ENCODE measurements around the gene EXOSC5.
A peak's percentile ranks its signal among the peaks of the same experiment; 100 is the strongest.
"Not testable (repeated sequence)": the region's sequence is repeated elsewhere in the genome, so short reads cannot be mapped to it uniquely, and the experiment has no call there.

EXOSC5 gene

GRCh38 chr19:41364524-41365391 lies 32.4 kb downstream of the EXOSC5 start:
- DNase-seq: peak; percentile 24

- peak; percentile 99 for DNase-seq
These were observed 33.2 kb downstream of the EXOSC5 start, which contains the start of gene B9D2 for GRCh38 chr19:41363753-41364523. B9D2 (minus strand) TSS chr19:41364149; CDS start chr19:41363519, 630 bp downstream.

GRCh38 chr19:41363371-41363752 lies 33.8 kb downstream of the EXOSC5 start:
- no peak for DNase-seq

GRCh38 chr19:41362143-41362847 lies 34.9 kb downstream of the EXOSC5 start:
- no peak for DNase-seq

- no peak for DNase-seq
These were observed 37.4 kb downstream of the EXOSC5 start for GRCh38 chr19:41359741-41360140.

GRCh38 chr19:41357746-41358145 lies 39.4 kb downstream of the EXOSC5 start:
- no peak for DNase-seq

GRCh38 chr19:41356984-41357739 lies 40.0 kb downstream of the EXOSC5 start:
- peak; percentile 42 for DNase-seq

GRCh38 chr19:41355802-41356201 lies 41.4 kb downstream of the EXOSC5 start:
- no peak for DNase-seq

GRCh38 chr19:41355035-41355434 lies 42.1 kb downstream of the EXOSC5 start:
- DNase-seq: no peak

- no peak for DNase-seq
These were observed 42.7 kb downstream of the EXOSC5 start for GRCh38 chr19:41354343-41354953.

- peak; percentile 96 for DNase-seq
These were observed 43.5 kb downstream of the EXOSC5 start, which contains the start of gene TGFB1 for GRCh38 chr19:41353466-41354342. TGFB1 (minus strand) TSS chr19:41353922; CDS start chr19:41353044, 878 bp downstream.

- peak; percentile 82 for DNase-seq
These were observed 44.3 kb downstream of the EXOSC5 start for GRCh38 chr19:41352609-41353465.

GRCh38 chr19:41352279-41352608 lies 44.9 kb downstream of the EXOSC5 start:
- DNase-seq: no peak

- peak; percentile 90 for DNase-seq
These were observed 45.6 kb downstream of the EXOSC5 start for GRCh38 chr19:41351339-41352245.

- DNase-seq: no peak
These were observed 46.3 kb downstream of the EXOSC5 start for GRCh38 chr19:41350735-41351338.

- not testable (repeated sequence) for DNase-seq
These were observed 50.2 kb downstream of the EXOSC5 start for GRCh38 chr19:41346916-41347315.

- DNase-seq: no peak
These were observed 53.0 kb downstream of the EXOSC5 start for GRCh38 chr19:41344162-41344561.

All from CD4-positive, alpha-beta T cell treated with Interleukin-15 for 1 hour (primary cell).